GM06990 (cell line): Measurements from ENCODE around the gene PHLDA1.

Source experiments
- DNase-seq: peaks from one replicate; pipeline ENCODE4 v3.0.0-alpha.2; 2011; ENCODE audit not compliant: insufficient read length; ENCODE audit errors: extremely low read depth
- H3K27me3 ChIP-seq: replicated peaks from 2 replicates; pipeline ENCODE4 v1.6.0; 2011; ENCODE audit warnings: low read length; ENCODE audit not compliant: control insufficient read depth, insufficient read depth
- H3K36me3 ChIP-seq: 2 replicates; pipeline ENCODE4 v1.5.1; 2011; ENCODE audit warnings: low read length; ENCODE audit not compliant: control insufficient read depth, insufficient read depth
- H3K4me3 ChIP-seq: replicated peaks from 2 replicates; pipeline ENCODE4 v1.5.1; 2011; ENCODE audit warnings: low read depth, mild to moderate bottlenecking, control low read depth, low read length
- CTCF ChIP-seq: IDR thresholded peaks from 2 replicates; pipeline ENCODE4 v1.5.1; 2011; ENCODE audit warnings: low read length, control low read depth, mild to moderate bottlenecking, inconsistent platforms; ENCODE audit not compliant: insufficient read depth, poor library complexity, severe bottlenecking

PHLDA1 gene

GRCh38 chr12:76002598-76003354, 28.8 kb downstream of the PHLDA1 start:
- H3K4me3 ChIP-seq: no peak overlapping the region
- no peaks in the 10 kb centered on the region for H3K36me3 ChIP-seq
- TF ChIP-seq CTCF: no peak
- DNase-seq: no peak
- H3K27me3 ChIP-seq: no peaks in the 10 kb centered on the region

- Histone ChIP-seq H3K27me3 (no peaks in the 10 kb centered on the region), H3K36me3 (no peaks in the 10 kb centered on the region), H3K4me3 (no peak overlapping the region)
- DNase-seq: no peak
- TF ChIP-seq CTCF: no peak
These were observed 33.1 kb downstream of the PHLDA1 start for GRCh38 chr12:75998292-75999063.

GRCh38 chr12:75997658-75998057, 33.9 kb downstream of the PHLDA1 start:
- no peak for TF ChIP-seq CTCF
- H3K4me3 ChIP-seq: no peak overlapping the region
- H3K36me3 ChIP-seq: no peaks in the 10 kb centered on the region

GRCh38 chr12:75996861-75997447, 34.6 kb downstream of the PHLDA1 start:
- TF ChIP-seq CTCF: no peak
- Histone ChIP-seq H3K27me3 (no peaks in the 10 kb centered on the region), H3K4me3 (no peak overlapping the region), H3K36me3 (no peaks in the 10 kb centered on the region)
- no peak for DNase-seq

More at GRCh38 chr12:75997658-75998057, 33.9 kb downstream of the PHLDA1 start:
- no peaks in the 10 kb centered on the region for H3K27me3 ChIP-seq
- no peak for DNase-seq

- Histone ChIP-seq H3K4me3 (no peak overlapping the region), H3K36me3 (no peaks in the 10 kb centered on the region), H3K27me3 (no peaks in the 10 kb centered on the region)
- no peak for TF ChIP-seq CTCF
- no peak for DNase-seq
These were observed 35.9 kb downstream of the PHLDA1 start for GRCh38 chr12:75995691-75996090.
